Kidney epithelial cell (primary cell): ENCODE measurements around the gene PBX1. TPM values are rescaled to one million over a fixed set of nuclear protein-coding genes. Genes with fewer than 3 reads are reported as not detected.
A peak's percentile ranks its signal among the peaks of the same experiment; 100 is the strongest.

ENCODE experiments used
- DNase-seq: peaks from one replicate; pipeline ENCODE4 v3.0.0-alpha.2; 2010; ENCODE audit warnings: low read depth
- H3K27me3 ChIP-seq: 2 replicates; pipeline ENCODE4 v1.6.0; 2011; ENCODE audit warnings: low read length; ENCODE audit not compliant: control insufficient read depth, insufficient read depth
- H3K36me3 ChIP-seq: 2 replicates; pipeline ENCODE4 v1.5.1; 2011; ENCODE audit warnings: low read length; ENCODE audit not compliant: control insufficient read depth, insufficient read depth
- H3K4me3 ChIP-seq: 2 replicates; pipeline ENCODE4 v1.5.1; 2011; ENCODE audit warnings: low read depth, mild to moderate bottlenecking, control low read depth, low read length
- total RNA-seq: library from RNA; depleted of rRNA; stranded (reverse); fragments of >200 nt; gene quantifications from 2 replicates; pipeline ENCODE4 v1.2.3, GENCODE V29; 2015
- TF ChIP-seq, protein P1 (sequence below): IDR thresholded peaks from 2 replicates; pipeline ENCODE4 v1.5.1; 2011; ENCODE audit warnings: mild to moderate bottlenecking, moderate library complexity, low read length, control low read depth, inconsistent platforms; ENCODE audit not compliant: insufficient read depth, poor library complexity, severe bottlenecking

PBX1 gene
- total RNA-seq = 5.7 and 6.8 TPM in 2 replicates

DNA sequence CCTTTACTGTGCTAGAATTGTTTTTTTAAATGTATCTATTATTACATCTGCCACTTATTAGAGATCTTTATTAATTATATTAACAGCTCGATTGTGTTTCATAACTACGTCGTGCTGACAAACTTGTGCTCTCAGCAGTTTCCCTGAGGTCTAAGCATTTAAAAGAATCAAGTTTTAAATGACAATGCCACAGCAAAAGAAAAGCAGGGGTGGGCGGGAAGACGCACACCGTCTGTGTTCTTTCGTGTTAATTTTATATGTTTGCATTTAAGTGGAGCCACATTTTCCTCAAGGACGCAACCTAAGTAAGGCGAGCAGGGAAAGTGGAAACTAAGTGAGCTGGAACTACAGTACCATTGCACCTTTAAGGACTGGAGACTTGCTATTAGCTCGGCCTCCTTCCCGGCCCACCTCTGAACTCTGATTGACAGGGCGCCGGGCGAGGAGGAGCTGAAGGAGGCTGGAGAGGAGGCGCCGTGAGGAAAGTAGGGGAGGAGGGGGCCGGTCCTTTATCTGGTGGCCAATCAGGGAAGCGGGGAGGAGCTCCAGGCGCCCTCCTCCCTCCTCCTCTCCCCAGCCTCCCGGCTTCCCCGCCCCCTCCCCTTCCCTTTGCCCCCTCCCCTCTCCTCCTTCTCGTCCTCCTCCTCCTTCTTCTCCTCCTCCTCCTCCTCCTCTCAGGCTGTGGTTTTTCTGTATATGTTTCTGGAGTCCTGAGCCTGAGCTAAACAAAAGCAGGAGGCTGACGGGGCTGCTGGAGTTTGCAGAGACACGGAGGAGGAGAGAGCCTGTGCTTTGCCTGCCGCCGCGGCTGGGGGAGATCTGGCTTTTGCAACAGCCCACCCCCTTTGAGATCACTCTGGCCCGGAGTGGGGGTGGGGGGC, at the start of gene PBX1:
Gene PBX1 (plus strand): TSS at position 724 of the 881 bp plus-strand sequence.
- TF ChIP-seq, protein P1, sequence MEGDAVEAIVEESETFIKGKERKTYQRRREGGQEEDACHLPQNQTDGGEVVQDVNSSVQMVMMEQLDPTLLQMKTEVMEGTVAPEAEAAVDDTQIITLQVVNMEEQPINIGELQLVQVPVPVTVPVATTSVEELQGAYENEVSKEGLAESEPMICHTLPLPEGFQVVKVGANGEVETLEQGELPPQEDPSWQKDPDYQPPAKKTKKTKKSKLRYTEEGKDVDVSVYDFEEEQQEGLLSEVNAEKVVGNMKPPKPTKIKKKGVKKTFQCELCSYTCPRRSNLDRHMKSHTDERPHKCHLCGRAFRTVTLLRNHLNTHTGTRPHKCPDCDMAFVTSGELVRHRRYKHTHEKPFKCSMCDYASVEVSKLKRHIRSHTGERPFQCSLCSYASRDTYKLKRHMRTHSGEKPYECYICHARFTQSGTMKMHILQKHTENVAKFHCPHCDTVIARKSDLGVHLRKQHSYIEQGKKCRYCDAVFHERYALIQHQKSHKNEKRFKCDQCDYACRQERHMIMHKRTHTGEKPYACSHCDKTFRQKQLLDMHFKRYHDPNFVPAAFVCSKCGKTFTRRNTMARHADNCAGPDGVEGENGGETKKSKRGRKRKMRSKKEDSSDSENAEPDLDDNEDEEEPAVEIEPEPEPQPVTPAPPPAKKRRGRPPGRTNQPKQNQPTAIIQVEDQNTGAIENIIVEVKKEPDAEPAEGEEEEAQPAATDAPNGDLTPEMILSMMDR = no peak
- no peaks in the 10 kb centered on the region for H3K36me3 ChIP-seq
- H3K27me3 ChIP-seq = no peaks in the 10 kb centered on the region
- peak; percentile 89 for DNase-seq
- peak within 1 kb of the TSS; percentile 73 for H3K4me3 ChIP-seq

DNA sequence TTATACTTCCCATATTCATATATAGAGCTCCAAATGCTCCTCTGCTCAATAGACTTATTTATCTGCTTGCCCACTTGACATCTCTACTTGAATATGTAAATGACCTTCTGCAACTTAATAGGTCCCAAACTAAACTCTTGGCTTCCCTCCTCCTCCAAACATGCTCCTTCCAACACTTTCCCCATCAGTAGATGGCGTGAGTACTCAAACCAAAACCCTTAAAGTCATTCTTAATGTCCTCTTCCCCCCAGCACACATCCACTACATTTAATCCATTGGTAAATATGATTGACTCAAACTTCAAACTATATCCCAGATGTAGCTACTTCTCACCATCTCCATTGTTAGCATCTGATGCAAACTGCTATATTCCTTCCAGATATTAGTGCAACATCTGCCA, 48.5 kb upstream of the PBX1 start:
- TF ChIP-seq, protein P1 = no peak
- H3K36me3 ChIP-seq = no peaks in the 10 kb centered on the region
- DNase-seq = no peak
- H3K27me3 ChIP-seq = no peaks in the 10 kb centered on the region
- no peak overlapping the region for H3K4me3 ChIP-seq

DNA sequence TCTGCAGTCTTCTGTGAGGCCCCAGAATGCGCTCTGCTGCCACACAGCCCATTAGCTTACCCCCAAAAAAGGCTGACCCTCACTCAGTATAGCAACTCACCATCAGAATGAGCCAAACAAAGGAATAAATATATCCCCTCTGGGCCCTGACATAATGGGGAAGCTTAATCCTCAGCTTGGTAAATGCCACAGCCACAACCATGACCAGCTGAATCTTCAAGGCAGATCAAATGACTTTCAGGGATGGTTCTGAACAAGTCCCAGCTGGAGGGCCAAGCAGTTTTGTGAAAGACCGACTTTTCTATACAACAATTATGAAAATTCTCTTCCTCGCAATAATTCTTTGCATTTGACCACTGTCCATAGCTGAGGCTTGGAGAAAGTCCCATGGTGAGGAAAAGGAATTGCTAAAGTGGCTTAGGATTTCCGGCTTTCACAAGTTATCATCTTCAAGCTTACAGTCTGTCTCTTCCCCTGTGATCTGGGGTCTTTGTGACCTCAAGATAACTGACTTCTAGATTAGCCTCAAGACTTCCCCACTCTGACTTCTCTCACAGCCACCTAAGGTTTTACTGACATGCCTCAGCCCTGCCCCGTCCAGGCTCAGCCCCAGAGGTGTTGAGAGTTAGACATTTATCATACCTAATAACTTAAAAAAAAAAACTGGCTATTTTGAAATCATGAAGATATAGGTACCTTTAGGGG, 47.8 kb upstream of the PBX1 start:
- no peaks in the 10 kb centered on the region for H3K36me3 ChIP-seq
- DNase-seq = no peak
- TF ChIP-seq, protein P1 = no peak
- H3K4me3 ChIP-seq = no peak overlapping the region
- H3K27me3 ChIP-seq = no peaks in the 10 kb centered on the region

DNA sequence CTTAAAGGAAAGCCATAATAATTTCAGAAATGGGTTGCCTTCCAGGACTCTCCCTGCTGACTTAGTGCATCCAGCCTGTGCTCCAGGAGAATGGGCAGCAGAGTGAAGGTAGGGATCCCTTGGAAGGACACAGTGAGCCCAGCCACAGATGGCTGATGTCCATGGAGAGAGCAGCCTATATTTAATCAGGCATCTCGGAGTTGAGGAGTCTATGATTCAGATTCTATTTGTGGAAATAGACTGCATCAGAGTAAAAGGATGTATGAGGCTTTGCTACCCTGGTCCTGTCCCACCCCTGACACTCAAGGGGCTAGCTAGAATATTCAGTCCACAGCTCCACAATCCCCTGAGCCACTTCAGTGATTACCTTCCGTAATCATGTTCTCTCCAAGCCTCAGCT, 43.8 kb upstream of the PBX1 start:
- Histone ChIP-seq H3K36me3 (no peaks in the 10 kb centered on the region), H3K4me3 (no peak overlapping the region), H3K27me3 (no peaks in the 10 kb centered on the region)
- no peak for DNase-seq
- TF ChIP-seq, protein P1 = no peak

DNA sequence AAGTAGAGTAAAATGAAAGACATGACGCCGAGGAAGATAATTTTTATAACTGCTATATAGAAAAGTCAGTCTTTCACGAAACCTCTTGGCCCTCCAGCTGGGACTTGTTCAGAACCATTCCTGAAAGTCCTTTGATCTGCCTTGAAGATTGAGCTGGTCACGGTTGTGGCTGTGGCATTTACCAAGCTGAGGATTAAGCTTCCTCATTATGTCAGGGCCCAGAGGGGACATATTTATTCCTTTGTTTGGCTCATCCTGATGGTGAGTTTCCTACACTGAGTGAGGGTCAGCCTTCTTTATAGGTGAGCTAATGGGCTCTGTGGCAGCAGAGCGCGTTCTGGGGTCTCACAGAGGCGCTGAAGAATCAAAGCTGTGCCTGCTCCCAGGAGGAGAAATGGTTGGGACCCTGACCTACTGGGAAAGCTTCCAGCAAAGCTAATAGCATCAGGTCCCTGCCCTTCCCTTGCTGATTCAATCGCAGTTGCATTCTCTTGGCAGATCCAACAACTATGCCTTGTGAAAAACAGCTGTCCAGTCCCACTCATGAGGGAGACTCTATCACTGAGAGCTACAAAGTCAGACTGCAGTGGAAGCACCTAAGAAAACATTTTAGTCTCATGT, 43.2 kb upstream of the PBX1 start:
- DNase-seq = no peak
- Histone ChIP-seq H3K36me3 (no peaks in the 10 kb centered on the region), H3K4me3 (no peak overlapping the region), H3K27me3 (no peaks in the 10 kb centered on the region)
- TF ChIP-seq, protein P1 = no peak
